ENCODE data around the gene TMEM255A. TPM values are rescaled to one million over a fixed set of nuclear protein-coding genes. Genes with fewer than 3 reads are reported as not detected.

Gene TMEM255A
- total RNA-seq, 1 donor, result under 0.01 TPM

- no peak overlapping the region for H3K4me3 ChIP-seq (ENCODE audit: low read depth, low read length)
- DNase-seq (ENCODE audit: low read depth), result no peak
- no peak for TF ChIP-seq CTCF (IDR thresholded peaks at IDR 0.05; ENCODE audit: insufficient read depth, low read depth, low read length)
Measured at GRCh38 chrX:120306630-120307029, 4.6 kb downstream of the TMEM255A start.

GRCh38 chrX:120305531-120306141 lies 5.6 kb downstream of the TMEM255A start:
- H3K4me3 ChIP-seq (ENCODE audit: low read depth, low read length), result no peak overlapping the region
- TF ChIP-seq CTCF (IDR thresholded peaks at IDR 0.05; ENCODE audit: insufficient read depth, low read depth, low read length), result no peak
- no peak for DNase-seq (ENCODE audit: low read depth)

- no peak for DNase-seq (ENCODE audit: low read depth)
- TF ChIP-seq CTCF (IDR thresholded peaks at IDR 0.05; ENCODE audit: insufficient read depth, low read depth, low read length), result no peak
- H3K4me3 ChIP-seq (ENCODE audit: low read depth, low read length), result no peak overlapping the region
Measured at GRCh38 chrX:120304256-120304655, 7.0 kb downstream of the TMEM255A start.

GRCh38 chrX:120302434-120302833 lies 8.8 kb downstream of the TMEM255A start:
- TF ChIP-seq CTCF (IDR thresholded peaks at IDR 0.05; ENCODE audit: insufficient read depth, low read depth, low read length), result no peak
- DNase-seq (ENCODE audit: low read depth), result no peak
- no peak overlapping the region for H3K4me3 ChIP-seq (ENCODE audit: low read depth, low read length)

- no peak for DNase-seq (ENCODE audit: low read depth)
- H3K4me3 ChIP-seq (ENCODE audit: low read depth, low read length), result no peak overlapping the region
- TF ChIP-seq CTCF (IDR thresholded peaks at IDR 0.05; ENCODE audit: insufficient read depth, low read depth, low read length), result no peak
Measured at GRCh38 chrX:120301960-120302359, 9.3 kb downstream of the TMEM255A start.

GRCh38 chrX:120301497-120301896 lies 9.8 kb downstream of the TMEM255A start:
- H3K4me3 ChIP-seq (ENCODE audit: low read depth, low read length), result no peak overlapping the region
- no peak for TF ChIP-seq CTCF (IDR thresholded peaks at IDR 0.05; ENCODE audit: insufficient read depth, low read depth, low read length)
- DNase-seq (ENCODE audit: low read depth), result no peak

GRCh38 chrX:120299928-120300327 lies 11.3 kb downstream of the TMEM255A start:
- no peak for DNase-seq (ENCODE audit: low read depth)
- no peak for TF ChIP-seq CTCF (IDR thresholded peaks at IDR 0.05; ENCODE audit: insufficient read depth, low read depth, low read length)
- no peak overlapping the region for H3K4me3 ChIP-seq (ENCODE audit: low read depth, low read length)
